Smooth muscle cell (in vitro differentiated cells): ENCODE data around the gene IPO5. TPM values are rescaled to one million over a fixed set of nuclear protein-coding genes. Genes with fewer than 3 reads are reported as not detected.

Experiments
- DNase-seq: peaks from one replicate; lab custom pipeline; 2025; ENCODE audit not compliant: unreplicated experiment; lab: John Stamatoyannopoulos, UW
- H2AFZ ChIP-seq: fragments of 200-600 bp; sonication (generic); 2 replicates; pipeline ENCODE4 v1.6.0; 2016; ENCODE audit warnings: antibody characterized with exemption, low read depth, mild to moderate bottlenecking
- H3F3A ChIP-seq: fragments of 200-600 bp; sonication (generic); 2 replicates; pipeline ENCODE4 v1.6.0; 2017; ENCODE audit warnings: antibody characterized with exemption, low read depth
- H3K27ac ChIP-seq: fragments of 200-600 bp; sonication (generic); 2 replicates; pipeline ENCODE4 v1.5.1; 2016; ENCODE audit warnings: low read depth, mild to moderate bottlenecking
- H3K27me3 ChIP-seq: fragments of 200-600 bp; sonication (generic); 2 replicates; pipeline ENCODE4 v1.6.1; 2016; ENCODE audit warnings: low read depth, mild to moderate bottlenecking
- H3K36me3 ChIP-seq: fragments of 200-600 bp; sonication (generic); 2 replicates; pipeline ENCODE4 v1.5.1; 2016; ENCODE audit warnings: low read depth
- H3K4me1 ChIP-seq: fragments of 200-600 bp; sonication (generic); 2 replicates; pipeline ENCODE4 v1.5.1; 2016; ENCODE audit warnings: low read depth
- H3K4me2 ChIP-seq: fragments of 200-600 bp; sonication (generic); 2 replicates; pipeline ENCODE4 v1.6.0; 2016; ENCODE audit warnings: mild to moderate bottlenecking
- H3K4me3 ChIP-seq: fragments of 200-600 bp; sonication (generic); 2 replicates; pipeline ENCODE4 v1.5.1; 2016; ENCODE audit warnings: mild to moderate bottlenecking
- H3K79me2 ChIP-seq: fragments of 200-600 bp; sonication (generic); 2 replicates; pipeline ENCODE4 v1.6.0; 2016; ENCODE audit warnings: low read depth, mild to moderate bottlenecking
- H3K9ac ChIP-seq: fragments of 200-600 bp; sonication (generic); 2 replicates; pipeline ENCODE4 v1.6.0; 2016; ENCODE audit warnings: low read depth
- H3K9me3 ChIP-seq: fragments of 200-600 bp; sonication (generic); replicated peaks from 2 replicates; pipeline ENCODE4 v1.5.1; 2016; ENCODE audit warnings: low read depth
- H4K20me1 ChIP-seq: fragments of 200-600 bp; sonication (generic); 2 replicates; pipeline ENCODE4 v1.6.0; 2016; ENCODE audit warnings: low read depth
- CTCF ChIP-seq: fragments of 200-600 bp; sonication (generic); IDR thresholded peaks from 2 replicates; pipeline ENCODE4 v1.5.1; 2017; ENCODE audit warnings: borderline replicate concordance, mild to moderate bottlenecking, antibody characterized with exemption; ENCODE audit not compliant: insufficient read depth, poor library complexity, severe bottlenecking
- WGBS: methylation state at CpG from one replicate; pipeline ENCODE4 v1.1.7; 2016; ENCODE audit warnings: low lambda C conversion rate; 5-methylcytosine and 5-hydroxymethylcytosine counted together
- polyA plus RNA-seq: library from polyadenylated mRNA; unstranded; fragments of >200 nt; fragmentation: Nextera tagmentation; extraction: Ambion mirVana; gene quantifications from 2 replicates; pipeline ENCODE4 v1.2.1, GENCODE V29; 2016
- total RNA-seq: library from RNA; depleted of rRNA; stranded (reverse); fragments of >200 nt; gene quantifications from 2 replicates; pipeline ENCODE4 v1.2.3, GENCODE V29; 2014

Gene IPO5
- total and polyA plus RNA-seq, 2 experiments from 2014 or later, result 42.9 to 78.6 TPM

- no peak overlapping the region for H3K4me3 ChIP-seq
- H3K27me3 ChIP-seq, result no peaks in the 10 kb centered on the region
- H2AFZ ChIP-seq, result no peak overlapping the region
- H4K20me1 ChIP-seq, result no peaks in the 10 kb centered on the region
- H3K9me3 ChIP-seq, result no peaks in the 10 kb centered on the region
- no peak for DNase-seq
- H3K36me3 ChIP-seq, result no peaks in the 10 kb centered on the region
- H3K9ac ChIP-seq, result no peak overlapping the region
- TF ChIP-seq CTCF, result no peak
- peaks cover 10% of the 10 kb centered on the region for H3K4me1 ChIP-seq
- no peaks in the 10 kb centered on the region for H3K79me2 ChIP-seq
- no peak overlapping the region for H3K4me2 ChIP-seq
- H3K27ac ChIP-seq, result no peak overlapping the region
- H3F3A ChIP-seq, result peaks cover 7% of the 10 kb centered on the region
- WGBS, result 61% methylated on average over 3 of the region's 3 CpGs
Observed at GRCh38 chr13:98026457-98026857, 73.0 kb downstream of the IPO5 start.

GRCh38 chr13:98032168-98032567 lies 78.7 kb downstream of the IPO5 start:
- DNase-seq, result no peak
- TF ChIP-seq CTCF, result no peak
- 69% methylated on average over 5 of the region's 5 CpGs for WGBS

GRCh38 chr13:98033277-98034247 lies 80.1 kb downstream of the IPO5 start:
- no peaks in the 10 kb centered on the region for H3K27me3 ChIP-seq
- no peaks in the 10 kb centered on the region for H4K20me1 ChIP-seq
- no peaks in the 10 kb centered on the region for H3K9me3 ChIP-seq
- no peak overlapping the region for H2AFZ ChIP-seq
- H3K9ac ChIP-seq, result no peak overlapping the region
- no peak for DNase-seq
- H3K27ac ChIP-seq, result no peak overlapping the region
- H3F3A ChIP-seq, result no peaks in the 10 kb centered on the region
- no peaks in the 10 kb centered on the region for H3K36me3 ChIP-seq
- 69% methylated on average over 19 of the region's 19 CpGs for WGBS
- no peak overlapping the region for H3K4me3 ChIP-seq
- H3K4me2 ChIP-seq, result no peak overlapping the region
- H3K4me1 ChIP-seq, result no peaks in the 10 kb centered on the region
- TF ChIP-seq CTCF, result peak; percentile 57
- no peaks in the 10 kb centered on the region for H3K79me2 ChIP-seq

More at GRCh38 chr13:98032168-98032567, 78.7 kb downstream of the IPO5 start:
- Histone ChIP-seq H3F3A (no peaks in the 10 kb centered on the region), H3K4me3 (no peak overlapping the region), H3K36me3 (no peaks in the 10 kb centered on the region), H3K79me2 (no peaks in the 10 kb centered on the region), H3K27me3 (no peaks in the 10 kb centered on the region), H2AFZ (no peak overlapping the region), H3K9me3 (no peaks in the 10 kb centered on the region), H4K20me1 (no peaks in the 10 kb centered on the region), H3K4me2 (no peak overlapping the region), H3K4me1 (no peaks in the 10 kb centered on the region), H3K27ac (no peak overlapping the region), H3K9ac (no peak overlapping the region)
